Pancreas (tissue), 10 donors: Measurements from ENCODE around the gene RIOK1. TPM values are rescaled to one million over a fixed set of nuclear protein-coding genes. Genes with fewer than 3 reads are reported as not detected.
"Not testable (repeated sequence)": the region's sequence is repeated elsewhere in the genome, so short reads cannot be mapped to it uniquely, and the experiment has no call there.

Source experiments
- ATAC-seq, 4 donors: fragments of 200-7000 bp; cut with Tn5 transposase; one replicate each; pipeline versions ENCODE4 v1.8.0 to v1.9.1; 2020; ENCODE audit warnings: mild to moderate bottlenecking in 4 of 4, moderate library complexity in 4 of 4
- DNase-seq, 6 donors: peaks; one replicate each; pipeline ENCODE4 v3.0.0-alpha.2; 2020
- FAIRE-seq: peaks from 2 replicates; lab custom pipeline; 2012; peaks lifted over from hg19 to GRCh38; lab: Jason Lieb, UNC
- H3K27ac ChIP-seq, 4 donors: fragments of 200-600 bp; sonication (generic); 1 replicate in 3 of 4; 2 replicates in 1 of 4; pipeline versions ENCODE4 v1.5.0 to v1.8.0; 2020
- H3K27me3 ChIP-seq, 4 donors: fragments of 200-600 bp; one replicate each; pipeline ENCODE4 v1.8.0; 2021
- H3K36me3 ChIP-seq, 3 donors: fragments of 200-600 bp; sonication (generic) in 1 of 3; one replicate each; pipeline versions ENCODE4 v1.5.0 to v1.8.0; 2020 to 2021
- H3K4me1 ChIP-seq, 3 donors: fragments of 200-600 bp; one replicate each; pipeline ENCODE4 v1.8.0; 2021
- H3K4me3 ChIP-seq, 4 donors: fragments of 200-600 bp; sonication (generic) in 2 of 4; one replicate each; pipeline versions ENCODE4 v1.5.0 to v1.8.0; 2020 to 2021
- H3K9me3 ChIP-seq, 4 donors: fragments of 200-600 bp; one replicate each; pipeline ENCODE4 v1.8.0; 2021
- WGBS, 2 donors: extraction: QIAGEN DNeasy Blood & Tissue Kit; methylation state at CpG; one replicate each; pipeline ENCODE4 v1.1.7; 2013; 5-methylcytosine and 5-hydroxymethylcytosine counted together
- intact Hi-C, 3 donors: fragments of 100-400 bp; cut with DNase I; formaldehyde crosslinking; loops; one replicate each; pipeline versions ENCODE4 v1.11.1 to v1.14.2; 2022
- polyA plus RNA-seq, 2 donors: library from polyadenylated mRNA; stranded (reverse); fragments of 200-250 nt; gene quantifications; one replicate each; pipeline ENCODE4 v1.2.3, GENCODE V29; 2013
- total RNA-seq, 6 donors: library from RNA; stranded (reverse); fragmentation: NEBNext Ultra II Directional in 4 of 6; extraction: Animal tissue kit (Norgen Biotek cat#: 25700) in 4 of 6; gene quantifications; one replicate each; pipeline versions ENCODE4 v1.2.1 to v1.2.4, GENCODE V29; 2021 to 2023
- TF ChIP-seq, protein P1 (sequence below), 4 donors: fragments of 200-600 bp; sonication (generic) in 3 of 4; IDR thresholded peaks; one replicate each; pipeline versions ENCODE4 v1.5.0 to v1.8.0; 2021; ENCODE audit warnings: antibody characterized with exemption in 4 of 4
- donor health status: healthy with polysubstance abuse.
- donor health status: DM: no; HTN: no; CAD: no; lungs with moderate emphysema.
- donor health status: DM: no; HTN: no; CAD: no.
- donor health status: control.
- donor health status: control.
- donor health status: Bipolar disorder and iron deficiency.
- donor health status: DM: yes; HTN: yes; CAD: no.
- donor health status: DM: no; HTN: no; CAD: no.
- donor health status: DM: no; HTN: no; CAD: no.
- donor health status: DM: yes; HTN: yes; CAD: no.

The RIOK1 gene
- total and polyA plus RNA-seq, 8 donors = 6.6 to 11.0 (median 9.5) TPM

DNA sequence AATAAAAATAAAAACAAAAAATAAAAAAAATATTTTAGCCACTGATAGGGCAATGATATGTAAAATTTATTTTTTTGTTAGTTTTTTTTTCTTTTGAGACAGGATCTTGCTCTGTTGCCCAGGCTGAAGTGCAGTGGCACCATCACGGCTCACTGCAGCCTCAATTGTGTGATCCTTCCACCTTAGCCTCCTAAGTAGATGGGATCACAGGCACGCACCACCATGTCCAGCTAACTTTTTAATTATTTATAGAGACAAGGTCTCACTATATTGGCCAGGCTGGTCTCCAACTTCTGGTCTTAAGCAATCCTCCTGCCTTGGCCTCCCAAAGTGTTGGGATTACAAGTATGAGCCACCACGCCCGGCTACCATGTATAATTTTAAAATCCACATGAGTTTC lies 59.4 kb downstream of the RIOK1 start:
- intact Hi-C loops = no loop called here
- FAIRE-seq (no peak), ATAC-seq (no peak), DNase-seq (no peak)
- Histone ChIP-seq H3K4me3 (no peak overlapping the region), H3K27ac (no peak overlapping the region), H3K4me1 (no peaks in the 10 kb centered on the region), H3K27me3 (no peaks in the 10 kb centered on the region), H3K9me3 (no peaks in the 10 kb centered on the region), H3K36me3 (no peaks in the 10 kb centered on the region)
- TF ChIP-seq, protein P1, sequence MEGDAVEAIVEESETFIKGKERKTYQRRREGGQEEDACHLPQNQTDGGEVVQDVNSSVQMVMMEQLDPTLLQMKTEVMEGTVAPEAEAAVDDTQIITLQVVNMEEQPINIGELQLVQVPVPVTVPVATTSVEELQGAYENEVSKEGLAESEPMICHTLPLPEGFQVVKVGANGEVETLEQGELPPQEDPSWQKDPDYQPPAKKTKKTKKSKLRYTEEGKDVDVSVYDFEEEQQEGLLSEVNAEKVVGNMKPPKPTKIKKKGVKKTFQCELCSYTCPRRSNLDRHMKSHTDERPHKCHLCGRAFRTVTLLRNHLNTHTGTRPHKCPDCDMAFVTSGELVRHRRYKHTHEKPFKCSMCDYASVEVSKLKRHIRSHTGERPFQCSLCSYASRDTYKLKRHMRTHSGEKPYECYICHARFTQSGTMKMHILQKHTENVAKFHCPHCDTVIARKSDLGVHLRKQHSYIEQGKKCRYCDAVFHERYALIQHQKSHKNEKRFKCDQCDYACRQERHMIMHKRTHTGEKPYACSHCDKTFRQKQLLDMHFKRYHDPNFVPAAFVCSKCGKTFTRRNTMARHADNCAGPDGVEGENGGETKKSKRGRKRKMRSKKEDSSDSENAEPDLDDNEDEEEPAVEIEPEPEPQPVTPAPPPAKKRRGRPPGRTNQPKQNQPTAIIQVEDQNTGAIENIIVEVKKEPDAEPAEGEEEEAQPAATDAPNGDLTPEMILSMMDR (IDR thresholded peaks at IDR 0.05) = no peak
- WGBS, 2 donors = 81 to 91% methylated on average over 4 of the region's 4 CpGs

DNA sequence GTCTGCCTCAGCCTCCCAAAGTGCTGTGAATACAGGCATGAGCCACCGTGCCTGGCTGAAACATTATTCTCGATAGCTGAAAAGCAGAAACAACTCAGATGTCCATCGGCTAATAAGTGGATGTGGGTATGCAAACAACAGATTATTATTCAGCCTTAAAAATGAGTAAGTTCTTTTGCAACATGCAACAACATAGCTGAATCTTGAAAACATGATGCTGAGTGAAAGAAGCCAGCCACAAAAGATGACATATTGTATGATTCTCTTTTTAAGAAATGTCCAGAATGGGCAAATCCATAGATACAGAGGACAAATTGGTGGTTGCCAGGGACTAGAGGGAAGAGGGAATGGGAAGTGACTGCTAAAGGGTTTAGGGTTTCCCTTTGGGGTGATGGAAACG lies 61.7 kb downstream of the RIOK1 start:
- DNase-seq (no peak), FAIRE-seq (no peak), ATAC-seq (no peak)
- no peaks in the 10 kb centered on the region for H3K9me3 ChIP-seq
- intact Hi-C loops = no loop called here
- no peak overlapping the region for H3K4me3 ChIP-seq
- H3K27me3 ChIP-seq = no peaks in the 10 kb centered on the region
- TF ChIP-seq, protein P1 (IDR thresholded peaks at IDR 0.05) = no peak
- H3K36me3 ChIP-seq = no peaks in the 10 kb centered on the region
- no peaks in the 10 kb centered on the region for H3K4me1 ChIP-seq
- 63 to 71% methylated on average over 4 of the region's 4 CpGs for WGBS, 2 donors
- no peak overlapping the region for H3K27ac ChIP-seq

DNA sequence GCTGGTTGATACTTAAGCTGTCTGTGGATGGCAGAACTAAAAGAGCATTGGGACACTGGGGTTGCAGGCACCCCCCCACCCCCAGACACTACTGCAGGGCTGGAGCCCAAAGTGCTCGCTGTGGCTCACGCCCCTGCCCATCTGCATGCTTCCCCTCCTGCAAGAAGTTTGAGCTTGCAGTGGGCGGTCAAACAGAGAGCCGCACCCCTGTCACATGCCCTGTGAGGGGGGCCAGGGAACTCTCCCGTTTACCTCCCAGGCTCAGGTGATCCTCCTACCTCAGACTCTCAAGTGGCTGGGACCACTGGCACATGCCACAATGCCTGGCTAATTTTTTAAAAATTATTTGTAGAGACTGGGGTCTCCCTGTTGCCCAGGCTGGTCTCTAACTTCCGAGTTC lies 63.3 kb downstream of the RIOK1 start:
- intact Hi-C loops = no loop called here
- Histone ChIP-seq H3K4me3 (no peak overlapping the region), H3K27me3 (no peaks in the 10 kb centered on the region), H3K27ac (no peak overlapping the region), H3K4me1 (no peaks in the 10 kb centered on the region), H3K9me3 (no peaks in the 10 kb centered on the region), H3K36me3 (no peaks in the 10 kb centered on the region)
- TF ChIP-seq, protein P1 (IDR thresholded peaks at IDR 0.05) = no peak
- WGBS, 2 donors = 73 to 84% methylated on average over 6 of the region's 6 CpGs
- FAIRE-seq = no peak
- no peak for DNase-seq
- no peak for ATAC-seq

DNA sequence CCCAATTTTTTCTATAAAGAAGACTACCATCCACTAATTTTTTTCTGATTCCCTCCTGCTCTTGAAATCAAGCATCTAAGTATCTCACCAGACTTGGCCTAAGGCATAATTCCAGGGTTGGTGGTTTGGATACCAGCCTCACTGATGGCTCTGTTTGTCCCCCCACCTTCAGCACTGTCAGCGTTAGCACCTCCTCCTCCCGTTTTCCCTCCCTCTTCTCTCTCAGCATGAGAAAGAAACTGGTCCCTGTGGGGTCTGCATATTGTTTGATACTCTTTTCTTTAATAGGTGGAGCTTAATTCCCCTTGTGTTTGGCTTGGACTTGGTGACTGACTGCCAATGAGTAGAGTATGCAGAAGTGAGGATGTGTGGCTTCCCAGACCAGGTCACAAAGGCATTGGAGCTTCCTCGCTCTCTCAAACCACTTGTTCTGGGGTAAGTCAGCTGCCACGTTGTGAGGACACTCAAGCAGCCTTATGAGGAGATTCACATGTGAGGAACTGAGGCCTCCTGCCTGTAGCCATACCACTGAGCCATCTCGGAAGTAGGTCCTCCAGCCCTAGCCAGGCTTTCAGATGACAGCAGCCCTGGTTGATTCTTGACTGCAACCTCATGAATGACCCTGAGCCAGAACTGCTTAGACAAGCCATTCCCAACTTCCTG lies 65.2 kb downstream of the RIOK1 start:
- Histone ChIP-seq H3K36me3 (no peaks in the 10 kb centered on the region), H3K27me3 (no peaks in the 10 kb centered on the region), H3K4me1 (no peaks in the 10 kb centered on the region), H3K4me3 (no peak overlapping the region), H3K27ac (no peak overlapping the region), H3K9me3 (no peaks in the 10 kb centered on the region)
- FAIRE-seq = no peak
- no peak for ATAC-seq
- 70 to 79% methylated on average over 5 of the region's 5 CpGs for WGBS, 2 donors
- DNase-seq = no peak
- intact Hi-C loops = no loop called here
- TF ChIP-seq, protein P1 (IDR thresholded peaks at IDR 0.05) = no peak

DNA sequence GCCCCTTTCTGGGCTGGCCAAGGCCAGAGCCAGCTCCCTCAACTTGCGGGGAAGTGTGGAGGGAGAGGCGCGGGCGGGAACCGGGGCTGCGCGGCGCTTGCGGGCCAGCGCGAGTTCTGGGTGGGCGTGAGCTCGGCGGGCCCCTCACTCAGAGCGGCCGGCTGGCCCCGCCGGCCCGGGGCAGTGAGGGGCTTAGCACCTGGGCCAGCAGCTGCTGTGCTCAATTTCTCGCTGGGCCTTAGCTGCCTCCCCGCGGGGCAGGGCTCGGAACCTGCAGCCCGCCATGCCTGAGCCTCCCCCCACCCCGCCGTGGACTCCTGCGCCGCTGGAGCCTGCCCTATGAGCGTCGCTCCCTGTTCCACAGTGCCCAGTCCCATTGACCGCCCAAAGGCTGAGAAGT lies 66.7 kb downstream of the RIOK1 start:
- H3K4me3 ChIP-seq, H3K27me3 ChIP-seq, H3K4me1 ChIP-seq, H3K36me3 ChIP-seq, ATAC-seq, H3K9me3 ChIP-seq, FAIRE-seq, DNase-seq, H3K27ac ChIP-seq, intact Hi-C loops: not testable (repeated sequence)
- 95 to 97% methylated on average over 31 of the region's 31 CpGs for WGBS, 2 donors
